ENCODE data around the gene XPO5.

GRCh38 chr6:43520097-43520496 is 55.7 kb downstream of the XPO5 start:
- TF ChIP-seq, protein P1, sequence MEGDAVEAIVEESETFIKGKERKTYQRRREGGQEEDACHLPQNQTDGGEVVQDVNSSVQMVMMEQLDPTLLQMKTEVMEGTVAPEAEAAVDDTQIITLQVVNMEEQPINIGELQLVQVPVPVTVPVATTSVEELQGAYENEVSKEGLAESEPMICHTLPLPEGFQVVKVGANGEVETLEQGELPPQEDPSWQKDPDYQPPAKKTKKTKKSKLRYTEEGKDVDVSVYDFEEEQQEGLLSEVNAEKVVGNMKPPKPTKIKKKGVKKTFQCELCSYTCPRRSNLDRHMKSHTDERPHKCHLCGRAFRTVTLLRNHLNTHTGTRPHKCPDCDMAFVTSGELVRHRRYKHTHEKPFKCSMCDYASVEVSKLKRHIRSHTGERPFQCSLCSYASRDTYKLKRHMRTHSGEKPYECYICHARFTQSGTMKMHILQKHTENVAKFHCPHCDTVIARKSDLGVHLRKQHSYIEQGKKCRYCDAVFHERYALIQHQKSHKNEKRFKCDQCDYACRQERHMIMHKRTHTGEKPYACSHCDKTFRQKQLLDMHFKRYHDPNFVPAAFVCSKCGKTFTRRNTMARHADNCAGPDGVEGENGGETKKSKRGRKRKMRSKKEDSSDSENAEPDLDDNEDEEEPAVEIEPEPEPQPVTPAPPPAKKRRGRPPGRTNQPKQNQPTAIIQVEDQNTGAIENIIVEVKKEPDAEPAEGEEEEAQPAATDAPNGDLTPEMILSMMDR (conservative IDR thresholded peaks at IDR 0.05; ENCODE audit: low read length), result no peak
- no peak for TF ChIP-seq EZH2phosphoT487 (IDR thresholded peaks at IDR 0.05; ENCODE audit: borderline replicate concordance, low read depth, low read length)

All from OCI-LY7 (cell line).